Measurements from ENCODE around the gene TEX19.
"Not testable (repeated sequence)": the region's sequence is repeated elsewhere in the genome, so short reads cannot be mapped to it uniquely, and the experiment has no call there.

TEX19 gene

DNA sequence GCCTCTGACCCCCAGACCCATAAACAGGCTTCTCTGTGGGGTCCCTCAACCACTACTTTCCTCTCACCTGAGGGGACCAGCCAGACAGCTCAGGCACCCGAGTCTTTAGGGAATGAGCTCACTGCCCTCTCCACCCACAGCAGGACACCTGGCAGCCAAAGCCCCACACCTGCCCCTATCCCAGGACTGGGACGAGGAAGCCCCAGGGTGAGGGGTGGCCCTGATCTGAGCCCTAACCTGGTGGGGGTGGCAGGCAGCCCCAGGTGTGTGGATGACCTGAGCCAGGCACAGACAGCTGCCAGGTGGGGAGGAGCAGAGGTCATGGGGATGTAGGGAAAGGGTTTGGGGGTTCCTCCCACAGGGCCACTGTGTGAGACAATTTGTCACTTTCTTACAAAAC lies 1.7 kb upstream of the TEX19 start:
- DNase-seq: no peak

GRCh38 chr17:82359451-82360074 lies 516 bp downstream of the TEX19 start:
- DNase-seq: not testable (repeated sequence)

- DNase-seq: no peak
Observed at GRCh38 chr17:82361885-82362633, 3.0 kb downstream of the TEX19 start.

DNA sequence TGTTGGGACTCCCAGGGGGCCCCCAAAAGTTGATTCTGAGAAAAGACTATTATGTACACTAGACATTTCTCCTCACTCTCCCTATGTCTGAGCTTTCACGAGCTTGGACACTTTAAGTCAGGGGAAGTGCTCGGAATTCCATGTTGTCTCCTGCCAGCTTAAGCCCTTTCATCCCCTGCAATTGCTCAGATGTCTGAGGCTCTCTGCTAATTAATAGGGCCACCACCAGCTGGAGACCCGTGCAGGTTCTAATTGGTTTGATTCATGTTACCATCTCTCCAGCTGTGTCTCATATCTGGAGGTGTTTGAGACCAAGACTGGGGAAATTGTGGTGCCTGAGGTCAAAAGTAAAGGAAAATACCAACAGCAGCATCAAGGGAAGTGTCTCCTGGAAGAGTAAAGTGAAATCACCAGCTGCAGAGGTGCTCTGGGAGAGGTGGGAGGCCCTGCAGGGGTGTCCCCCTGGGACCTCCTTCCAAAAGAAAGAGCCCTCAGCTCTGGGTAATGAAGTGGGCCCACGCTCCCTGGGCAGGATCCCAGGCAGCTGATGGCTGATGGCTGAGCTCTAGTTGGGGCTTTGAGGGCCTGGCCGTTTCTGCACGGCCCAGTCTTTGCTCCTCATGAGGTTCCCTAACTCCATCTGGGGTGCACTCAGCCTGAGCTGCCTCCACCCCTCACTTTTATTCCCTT lies 6.7 kb downstream of the TEX19 start:
- no peak for DNase-seq

- DNase-seq: no peak
Observed at GRCh38 chr17:82366749-82367148, 7.7 kb downstream of the TEX19 start.

DNA sequence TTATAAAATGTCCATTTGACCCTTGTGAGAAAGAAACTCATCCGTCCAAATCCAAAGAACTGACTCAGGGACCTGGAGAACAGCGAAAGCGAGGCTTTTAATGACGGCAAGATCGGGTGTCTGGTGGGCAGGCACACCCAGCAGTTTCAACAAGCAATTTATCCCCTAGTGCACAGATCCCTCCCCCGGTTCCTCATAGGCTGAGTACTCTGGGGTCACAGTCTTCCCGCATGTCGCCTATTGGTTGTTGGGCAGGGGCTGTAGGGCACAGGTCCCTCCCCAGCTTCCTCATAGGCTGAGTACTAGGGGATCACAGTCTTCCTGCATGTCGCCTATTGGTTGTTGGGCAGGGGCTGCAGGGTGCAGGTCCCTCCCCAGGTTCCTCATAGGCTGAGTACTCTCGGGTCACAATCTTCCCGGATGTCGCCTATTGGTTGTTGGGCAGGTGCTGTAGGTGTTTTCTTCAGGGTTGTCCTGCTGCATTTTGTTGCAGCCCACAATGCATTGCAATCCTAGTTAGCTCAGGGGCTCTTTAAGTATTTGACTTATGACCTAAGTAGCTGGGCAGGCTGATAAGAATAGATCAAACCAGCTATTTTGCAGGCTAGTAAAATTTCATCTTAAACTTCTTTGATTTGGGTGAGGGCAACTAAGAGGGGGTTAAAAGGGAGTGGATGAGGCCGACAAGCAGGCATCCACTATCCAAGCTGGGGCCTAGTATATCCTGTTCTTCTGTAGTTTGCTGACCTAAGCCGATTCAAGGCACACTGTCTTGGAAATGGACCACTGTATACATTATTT lies 8.9 kb downstream of the TEX19 start:
- no peak for DNase-seq

GRCh38 chr17:82369211-82369610 lies 10.2 kb downstream of the TEX19 start:
- DNase-seq: no peak

- DNase-seq: no peak
Observed at GRCh38 chr17:82370471-82371332, 11.7 kb downstream of the TEX19 start.

GRCh38 chr17:82371333-82372248 lies 12.5 kb downstream of the TEX19 start, which contains the start of gene UTS2R:
Gene UTS2R (plus strand): TSS chr17:82371765. CDS start chr17:82374325, 2,560 bp downstream.
- DNase-seq: no peak

DNA sequence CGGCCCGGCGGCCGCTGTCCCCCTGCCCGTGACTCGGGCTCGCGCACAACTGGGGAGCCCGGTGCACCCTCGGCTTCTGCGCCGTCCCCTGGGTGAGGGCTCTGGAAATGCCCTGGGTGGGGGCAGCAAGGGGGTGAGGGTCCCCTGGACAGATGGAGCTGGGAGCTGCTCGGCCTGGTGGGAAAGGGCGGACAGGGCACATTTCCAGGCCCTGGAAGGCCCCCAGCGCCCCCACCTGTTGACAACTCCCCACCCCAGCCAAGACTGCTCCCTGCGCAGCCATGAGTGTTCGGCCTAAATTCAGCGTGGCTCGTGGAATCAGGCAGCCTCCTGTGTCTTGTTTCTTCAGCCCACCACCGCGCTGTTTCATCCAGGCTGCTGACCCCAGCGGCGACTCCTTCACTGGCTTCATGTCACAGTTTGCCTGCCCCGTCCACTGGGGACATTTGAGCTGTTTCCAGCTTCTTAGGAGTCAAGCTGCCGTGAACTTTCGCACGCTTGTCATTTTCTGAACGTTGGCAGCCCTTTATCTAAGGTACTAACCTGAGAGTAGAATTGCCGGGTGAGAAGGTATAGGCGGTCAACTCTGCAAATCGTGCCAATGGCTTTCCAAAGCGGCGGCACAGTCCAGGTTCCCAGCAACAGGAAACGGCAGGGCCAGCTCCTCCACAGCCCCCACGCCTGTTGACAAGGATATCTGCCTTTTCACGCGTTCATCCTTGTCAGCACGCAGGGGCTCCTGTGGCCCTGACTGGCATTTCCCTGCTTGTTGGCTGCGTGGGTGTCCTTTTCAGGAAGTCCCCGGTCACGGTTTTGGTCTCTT lies 13.4 kb downstream of the TEX19 start:
- DNase-seq: no peak

DNA sequence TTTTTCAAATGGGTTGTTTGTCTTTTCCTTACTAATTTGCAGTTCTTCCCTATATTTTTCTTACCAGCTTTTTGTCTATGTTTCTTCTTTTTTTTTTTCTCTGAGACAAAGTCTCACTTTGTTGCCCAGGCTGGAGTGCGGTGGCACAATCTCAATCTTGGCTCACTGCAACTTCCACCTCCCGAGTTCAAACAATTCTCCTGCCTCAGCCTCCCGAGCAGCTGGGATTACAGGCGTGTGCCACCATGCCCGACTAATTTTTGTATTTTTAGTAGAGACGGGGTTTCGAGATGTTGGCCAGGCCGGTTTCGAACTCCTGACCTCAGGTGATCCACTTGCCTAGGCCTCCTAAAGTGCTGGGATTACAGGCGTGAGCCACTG lies 14.0 kb downstream of the TEX19 start:
- not testable (repeated sequence) for DNase-seq

DNA sequence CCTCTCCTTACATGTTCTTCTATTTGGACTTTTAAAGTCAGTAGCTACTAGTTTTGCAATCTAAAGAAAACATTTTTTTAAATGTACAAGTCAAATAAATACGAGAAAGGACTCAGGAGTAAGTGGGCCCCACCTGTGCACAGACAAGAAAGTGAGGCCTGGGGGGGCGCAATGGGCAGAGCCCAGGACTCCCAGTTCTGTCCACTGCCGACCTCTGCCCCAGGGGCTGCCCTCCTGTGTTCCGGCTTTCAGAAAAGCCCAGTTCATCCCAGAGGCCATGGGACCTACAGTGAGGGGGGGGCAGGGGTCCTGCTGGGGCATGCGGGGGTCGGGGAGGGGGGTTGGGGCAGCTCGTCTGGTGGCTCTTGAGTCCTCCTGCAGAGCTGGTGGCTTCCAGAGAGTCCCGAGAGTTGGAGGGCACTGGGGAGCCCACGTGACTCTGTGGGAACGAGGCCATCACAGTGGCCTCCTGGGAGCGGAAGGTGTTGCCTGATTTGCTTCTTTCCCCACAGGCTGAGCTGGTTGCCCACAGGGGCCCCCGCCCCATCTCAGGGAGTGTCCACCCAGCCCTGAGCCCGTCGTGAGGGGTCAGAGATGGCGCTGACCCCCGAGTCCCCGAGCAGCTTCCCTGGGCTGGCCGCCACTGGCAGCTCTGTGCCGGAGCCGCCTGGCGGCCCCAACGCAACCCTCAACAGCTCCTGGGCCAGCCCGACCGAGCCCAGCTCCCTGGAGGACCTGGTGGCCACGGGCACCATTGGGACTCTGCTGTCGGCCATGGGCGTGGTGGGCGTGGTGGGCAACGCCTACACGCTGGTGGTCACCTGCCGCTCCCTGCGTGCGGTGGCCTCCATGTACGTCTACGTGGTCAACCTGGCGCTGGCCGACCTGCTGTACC lies 14.9 kb downstream of the TEX19 start:
- no peak for DNase-seq

DNA sequence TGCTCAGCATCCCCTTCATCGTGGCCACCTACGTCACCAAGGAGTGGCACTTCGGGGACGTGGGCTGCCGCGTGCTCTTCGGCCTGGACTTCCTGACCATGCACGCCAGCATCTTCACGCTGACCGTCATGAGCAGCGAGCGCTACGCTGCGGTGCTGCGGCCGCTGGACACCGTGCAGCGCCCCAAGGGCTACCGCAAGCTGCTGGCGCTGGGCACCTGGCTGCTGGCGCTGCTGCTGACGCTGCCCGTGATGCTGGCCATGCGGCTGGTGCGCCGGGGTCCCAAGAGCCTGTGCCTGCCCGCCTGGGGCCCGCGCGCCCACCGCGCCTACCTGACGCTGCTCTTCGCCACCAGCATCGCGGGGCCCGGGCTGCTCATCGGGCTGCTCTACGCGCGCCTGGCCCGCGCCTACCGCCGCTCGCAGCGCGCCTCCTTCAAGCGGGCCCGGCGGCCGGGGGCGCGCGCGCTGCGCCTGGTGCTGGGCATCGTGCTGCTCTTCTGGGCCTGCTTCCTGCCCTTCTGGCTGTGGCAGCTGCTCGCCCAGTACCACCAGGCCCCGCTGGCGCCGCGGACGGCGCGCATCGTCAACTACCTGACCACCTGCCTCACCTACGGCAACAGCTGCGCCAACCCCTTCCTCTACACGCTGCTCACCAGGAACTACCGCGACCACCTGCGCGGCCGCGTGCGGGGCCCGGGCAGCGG lies 15.7 kb downstream of the TEX19 start:
- DNase-seq: no peak

DNA sequence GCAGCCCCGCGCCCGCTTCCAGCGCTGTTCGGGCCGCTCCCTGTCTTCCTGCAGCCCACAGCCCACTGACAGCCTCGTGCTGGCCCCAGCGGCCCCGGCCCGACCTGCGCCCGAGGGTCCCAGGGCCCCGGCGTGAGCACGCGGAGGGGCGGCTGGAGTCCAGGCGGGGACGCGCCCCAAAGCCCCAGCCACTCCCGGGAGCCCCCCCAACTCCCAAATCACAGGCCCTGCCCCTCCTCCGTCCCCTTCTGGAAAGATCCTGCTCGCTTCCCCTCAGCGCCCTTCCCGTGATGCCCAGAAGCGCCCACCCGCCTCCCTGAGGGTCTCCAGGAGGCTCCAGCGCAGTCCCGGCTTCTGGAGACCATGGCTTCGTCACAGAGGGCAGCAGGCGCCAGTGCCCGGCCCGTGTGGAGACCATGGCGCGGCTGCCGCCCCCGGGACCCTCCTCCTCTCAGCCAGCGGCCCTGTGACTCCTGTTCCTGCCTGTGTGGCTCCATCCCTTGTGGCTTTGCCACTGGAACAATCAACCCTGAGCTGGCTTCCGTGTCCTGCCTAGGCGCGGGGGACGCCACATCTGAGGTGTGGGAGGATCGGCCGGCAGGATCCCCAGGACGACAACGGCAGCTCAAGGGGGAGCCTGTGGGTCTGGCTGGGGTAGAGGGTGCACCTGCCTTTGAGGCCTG lies 16.5 kb downstream of the TEX19 start:
- DNase-seq: no peak

DNA sequence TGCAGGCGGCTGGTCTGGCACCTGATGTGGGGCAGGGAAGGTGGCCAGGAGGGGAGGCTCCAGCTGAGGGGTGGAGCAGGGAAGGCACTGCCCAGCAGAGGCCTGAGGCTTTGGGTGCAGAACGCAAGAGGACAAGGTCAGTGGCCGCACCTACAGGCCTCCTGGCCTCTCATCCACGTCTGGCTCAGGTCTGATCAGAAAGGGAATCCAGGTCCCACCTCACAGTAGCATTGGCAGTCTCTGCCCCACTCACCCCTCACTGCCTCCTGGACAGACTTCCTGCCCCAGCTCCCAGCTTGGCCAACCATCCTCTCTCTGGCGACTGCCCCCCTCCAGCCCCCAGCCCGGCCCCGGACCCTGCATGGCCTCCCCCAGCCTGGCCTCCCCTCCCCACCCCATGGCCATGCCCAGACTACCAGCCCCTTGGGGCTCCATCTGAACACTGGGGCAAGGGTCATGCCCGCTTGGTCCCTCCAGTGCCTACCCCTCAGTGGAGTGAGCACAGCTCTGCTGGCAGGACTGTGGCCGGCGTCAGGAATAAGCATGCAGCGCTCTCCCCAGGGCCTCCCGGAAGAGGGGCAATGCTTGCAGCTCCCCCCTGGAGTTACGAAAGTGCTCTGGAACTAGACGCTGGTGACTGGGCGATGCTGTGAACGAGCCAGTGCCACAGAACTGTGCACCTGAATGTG lies 17.1 kb downstream of the TEX19 start:
- DNase-seq: no peak

DNA sequence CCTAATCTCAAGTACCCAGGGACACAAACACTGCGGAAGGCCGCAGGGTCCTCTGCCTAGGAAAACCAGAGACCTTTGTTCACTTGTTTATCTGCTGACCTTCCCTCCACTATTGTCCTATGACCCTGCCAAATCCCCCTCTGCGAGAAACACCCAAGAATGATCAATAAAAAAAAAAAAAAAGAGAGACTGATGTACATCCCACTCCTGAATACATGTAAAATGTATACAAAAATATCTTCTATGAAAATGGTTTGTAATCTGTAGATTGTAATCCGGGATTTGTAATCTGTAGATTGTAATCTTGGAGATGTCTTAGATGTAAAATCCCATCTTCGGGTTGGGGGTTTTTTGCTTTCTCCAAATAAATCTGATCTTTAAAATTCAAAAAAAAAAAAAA lies 18.2 kb downstream of the TEX19 start:
- not testable (repeated sequence) for DNase-seq
